Thoracic aorta (tissue), 2 donors: Measurements from ENCODE around the gene CHST8. TPM values are rescaled to one million over a fixed set of nuclear protein-coding genes. Genes with fewer than 3 reads are reported as not detected.

Experiments used
- ATAC-seq: fragments of 150-250 bp; one replicate; pipeline ENCODE4 v1.8.0; 2017; ENCODE audit warnings: low read depth; ENCODE audit not compliant: insufficient number of reproducible peaks, low FRiP score
- DNase-seq: peaks from one replicate; pipeline ENCODE4 v3.0.0-alpha.2; 2020; ENCODE audit warnings: low spot score
- H3K27ac ChIP-seq, 2 donors: fragments of 200-600 bp; sonication (generic); 1 replicate in 1 of 2; 2 replicates in 1 of 2; pipeline ENCODE4 v1.5.1; 2016; ENCODE audit warnings: mild to moderate bottlenecking in 2 of 2, moderate library complexity in 2 of 2
- H3K27me3 ChIP-seq: fragments of 200-600 bp; sonication (generic); replicated peaks from 2 replicates; pipeline ENCODE4 v1.6.0; 2016; ENCODE audit warnings: mild to moderate bottlenecking; ENCODE audit not compliant: insufficient read depth
- H3K36me3 ChIP-seq: fragments of 200-600 bp; sonication (generic); one replicate; pipeline ENCODE4 v1.5.1; 2016
- H3K4me1 ChIP-seq, 2 donors: fragments of 200-600 bp; sonication (generic); 1 replicate in 1 of 2; 2 replicates in 1 of 2; pipeline versions ENCODE4 v1.5.1 to v1.6.0; 2016; ENCODE audit warnings: low read depth in 2 of 2, mild to moderate bottlenecking in 1 of 2; ENCODE audit not compliant: control insufficient read depth in 1 of 2
- H3K4me3 ChIP-seq: fragments of 200-600 bp; sonication (generic); 2 replicates; pipeline ENCODE4 v1.5.1; 2016; ENCODE audit warnings: mild to moderate bottlenecking
- H3K9me3 ChIP-seq: fragments of 200-600 bp; sonication (generic); 2 replicates; pipeline ENCODE4 v1.5.1; 2016
- total RNA-seq, 2 donors: library from RNA; depleted of rRNA; stranded (reverse); fragments of >200 nt; gene quantifications; one replicate each; pipeline versions ENCODE4 v1.1.0 to v1.2.3, GENCODE V29; 2016
- TF ChIP-seq, protein P1 (sequence below): fragments of 200-600 bp; sonication (generic); IDR thresholded peaks from one replicate; pipeline ENCODE4 v1.5.1; 2019; ENCODE audit warnings: antibody characterized with exemption

The CHST8 gene
- total RNA-seq, 2 donors from 2014 or later, result 0.28 TPM; not detected in 1

DNA sequence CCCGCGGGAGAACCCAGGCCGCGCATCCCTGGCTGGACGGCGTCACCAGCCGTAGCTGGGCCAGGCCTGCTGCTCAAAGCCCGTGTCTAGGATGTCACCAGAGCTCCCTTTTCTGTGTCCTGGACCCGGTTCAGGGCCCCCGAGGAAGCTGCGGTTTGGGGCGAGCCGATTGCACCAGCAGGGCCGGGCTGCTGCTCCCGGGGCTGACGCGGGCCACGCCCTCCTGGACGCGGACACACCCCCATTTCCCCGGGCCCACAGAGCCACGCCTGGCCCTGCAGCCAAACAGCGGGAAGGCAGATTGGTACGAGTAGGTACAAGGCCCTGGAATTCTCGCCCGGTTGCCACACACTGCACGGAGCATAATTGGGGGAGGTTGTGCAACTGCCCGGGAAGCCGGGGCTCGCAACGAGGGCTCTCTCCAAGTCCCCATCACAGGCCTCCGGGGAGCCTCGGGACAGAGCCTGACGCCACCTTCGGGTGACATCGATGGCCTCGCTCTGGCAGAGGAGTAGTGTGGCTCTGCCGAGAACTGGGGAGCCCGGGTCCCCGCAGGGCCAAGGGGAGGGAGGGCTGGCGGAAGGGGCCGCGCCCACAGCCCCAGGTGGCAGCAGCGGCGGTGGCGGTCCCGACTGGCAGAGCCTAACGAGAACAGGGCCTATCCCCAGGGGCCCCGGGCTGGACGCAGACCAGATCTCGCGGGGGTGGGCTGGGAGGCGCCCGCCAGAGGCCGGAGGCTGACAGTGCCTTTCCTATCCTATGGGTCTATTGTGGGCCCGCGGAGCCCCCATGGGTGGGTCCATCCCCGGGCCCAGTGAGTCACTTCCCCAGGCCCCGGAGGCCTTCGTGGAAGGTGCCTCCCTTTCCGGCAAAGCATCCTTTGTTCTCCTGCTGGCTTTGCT lies 198.4 kb downstream of the CHST8 start:
- H3K27me3 ChIP-seq, result no peaks in the 10 kb centered on the region
- H3K4me1 ChIP-seq, result peaks cover 5 to 16% of the 10 kb centered on the region in 2 donors
- H3K9me3 ChIP-seq, result no peaks in the 10 kb centered on the region
- TF ChIP-seq, protein P1, sequence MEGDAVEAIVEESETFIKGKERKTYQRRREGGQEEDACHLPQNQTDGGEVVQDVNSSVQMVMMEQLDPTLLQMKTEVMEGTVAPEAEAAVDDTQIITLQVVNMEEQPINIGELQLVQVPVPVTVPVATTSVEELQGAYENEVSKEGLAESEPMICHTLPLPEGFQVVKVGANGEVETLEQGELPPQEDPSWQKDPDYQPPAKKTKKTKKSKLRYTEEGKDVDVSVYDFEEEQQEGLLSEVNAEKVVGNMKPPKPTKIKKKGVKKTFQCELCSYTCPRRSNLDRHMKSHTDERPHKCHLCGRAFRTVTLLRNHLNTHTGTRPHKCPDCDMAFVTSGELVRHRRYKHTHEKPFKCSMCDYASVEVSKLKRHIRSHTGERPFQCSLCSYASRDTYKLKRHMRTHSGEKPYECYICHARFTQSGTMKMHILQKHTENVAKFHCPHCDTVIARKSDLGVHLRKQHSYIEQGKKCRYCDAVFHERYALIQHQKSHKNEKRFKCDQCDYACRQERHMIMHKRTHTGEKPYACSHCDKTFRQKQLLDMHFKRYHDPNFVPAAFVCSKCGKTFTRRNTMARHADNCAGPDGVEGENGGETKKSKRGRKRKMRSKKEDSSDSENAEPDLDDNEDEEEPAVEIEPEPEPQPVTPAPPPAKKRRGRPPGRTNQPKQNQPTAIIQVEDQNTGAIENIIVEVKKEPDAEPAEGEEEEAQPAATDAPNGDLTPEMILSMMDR, result no peak
- no peaks in the 10 kb centered on the region for H3K36me3 ChIP-seq
- peak overlapping the region; percentile 73 for H3K4me3 ChIP-seq
- DNase-seq (no peak), ATAC-seq (no peak)
- H3K27ac ChIP-seq, result peak overlapping the region; percentile 31 to 52

DNA sequence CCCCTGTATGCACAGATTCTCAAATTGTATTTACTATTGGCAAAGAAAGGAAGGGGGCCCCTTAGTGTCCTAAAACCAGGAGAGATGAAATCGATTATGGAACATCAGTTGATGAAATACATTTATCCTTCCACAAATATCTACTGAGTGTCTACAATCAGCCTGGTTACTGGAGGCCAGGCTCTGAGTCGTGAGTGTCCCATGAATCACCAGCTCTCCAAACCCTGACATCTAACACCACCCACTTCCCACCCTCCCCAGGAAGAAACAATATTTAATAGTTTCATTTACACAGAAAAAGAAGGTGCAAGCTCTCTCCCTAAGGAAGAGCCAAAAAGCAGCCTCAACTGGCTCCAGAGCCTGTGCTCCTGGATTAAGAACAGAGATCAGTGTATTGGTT lies 200.1 kb downstream of the CHST8 start:
- no peak overlapping the region for H3K27ac ChIP-seq
- no peaks in the 10 kb centered on the region for H3K36me3 ChIP-seq
- H3K4me1 ChIP-seq, result peaks cover 5 to 16% of the 10 kb centered on the region in 2 donors
- TF ChIP-seq, protein P1, result no peak
- ATAC-seq (no peak), DNase-seq (no peak)
- no peaks in the 10 kb centered on the region for H3K27me3 ChIP-seq
- no peaks in the 10 kb centered on the region for H3K9me3 ChIP-seq
- no peak overlapping the region for H3K4me3 ChIP-seq

Other genes with a start within 250 kb of the CHST8 start
- 10 to 100 TPM; 19.9 to 32.6 TPM for gene CEBPG, start 248.2 kb upstream of the CHST8 start, total RNA-seq
- gene PEPD, start 100.2 kb upstream of the CHST8 start, total RNA-seq, result 10 to 100 TPM; 48.7 to 70.9 TPM
- gene KCTD15, start 174.9 kb downstream of the CHST8 start, total RNA-seq, result 10 to 100 TPM; 57.5 to 72.2 TPM